Measurements from ENCODE around the gene C1QBP. TPM values are rescaled to one million over a fixed set of nuclear protein-coding genes. Genes with fewer than 3 reads are reported as not detected.
A peak's percentile ranks its signal among the peaks of the same experiment; 100 is the strongest.
"Not testable (repeated sequence)": the region's sequence is repeated elsewhere in the genome, so short reads cannot be mapped to it uniquely, and the experiment has no call there.

C1QBP gene
- total RNA-seq, 3 donors from 2014 or later = 663 to 755 (median 712) TPM

DNA sequence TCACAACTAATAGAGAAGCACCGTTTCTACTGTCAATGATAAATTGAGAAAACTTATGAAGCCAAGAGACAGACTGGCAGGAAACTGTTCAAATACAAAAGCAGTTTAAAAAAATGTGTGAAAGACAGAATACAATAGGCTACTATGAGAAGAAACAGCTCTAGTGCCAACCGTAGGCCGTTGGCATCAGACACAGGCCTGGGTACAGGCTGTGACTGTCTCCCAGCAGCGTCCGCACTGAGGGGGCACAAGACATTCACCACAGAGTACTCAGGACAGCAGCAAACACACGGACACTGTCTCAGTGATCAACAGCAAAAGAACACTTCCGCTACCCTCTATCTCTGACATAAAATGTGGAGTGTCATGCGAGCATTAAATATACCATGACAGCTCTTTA, 7.8 kb upstream of the C1QBP start:
- Mint-ChIP-seq H3K4me3 (no peak overlapping the region), H3K9me3 (no peaks in the 10 kb centered on the region), H3K4me1 (ENCODE audit: low read depth) (no peaks in the 10 kb centered on the region), H3K36me3 (ENCODE audit: insufficient read depth) (peaks cover 49% of the 10 kb centered on the region), H3K27me3 (ENCODE audit: low read depth) (no peaks in the 10 kb centered on the region)
- DNase-seq (no peak), ATAC-seq (no peak)

GRCh38 chr17:5444209-5444608, 5.3 kb upstream of the C1QBP start:
- H3K9me3 Mint-ChIP-seq = no peaks in the 10 kb centered on the region
- H3K4me1 Mint-ChIP-seq (ENCODE audit: low read depth) = peaks cover 5% of the 10 kb centered on the region
- no peaks in the 10 kb centered on the region for H3K27me3 Mint-ChIP-seq (ENCODE audit: low read depth)
- ATAC-seq (no peak), DNase-seq (no peak)
- peaks cover 30% of the 10 kb centered on the region for H3K36me3 Mint-ChIP-seq (ENCODE audit: insufficient read depth)
- no peak overlapping the region for H3K4me3 Mint-ChIP-seq

- Mint-ChIP-seq H3K4me3 (no peak overlapping the region), H3K27me3 (ENCODE audit: low read depth) (no peaks in the 10 kb centered on the region), H3K36me3 (ENCODE audit: insufficient read depth) (peaks cover 26% of the 10 kb centered on the region)
Measured at GRCh38 chr17:5443728-5444127, 4.8 kb upstream of the C1QBP start.

GRCh38 chr17:5439446-5439764, 450 bp upstream of the C1QBP start:
- Mint-ChIP-seq H3K4me1 (ENCODE audit: low read depth) (peaks cover 33% of the 10 kb centered on the region), H3K27me3 (ENCODE audit: low read depth) (no peaks in the 10 kb centered on the region), H3K9me3 (no peaks in the 10 kb centered on the region), H3K36me3 (ENCODE audit: insufficient read depth) (peaks cover 41% of the 10 kb centered on the region), H3K4me3 (peak overlapping the region; percentile 92)
- ATAC-seq (no peak), DNase-seq (no peak)

More at GRCh38 chr17:5443728-5444127, 4.8 kb upstream of the C1QBP start:
- Mint-ChIP-seq H3K4me1 (ENCODE audit: low read depth) (peaks cover 5% of the 10 kb centered on the region), H3K9me3 (no peaks in the 10 kb centered on the region)
- DNase-seq (no peak), ATAC-seq (no peak)

DNA sequence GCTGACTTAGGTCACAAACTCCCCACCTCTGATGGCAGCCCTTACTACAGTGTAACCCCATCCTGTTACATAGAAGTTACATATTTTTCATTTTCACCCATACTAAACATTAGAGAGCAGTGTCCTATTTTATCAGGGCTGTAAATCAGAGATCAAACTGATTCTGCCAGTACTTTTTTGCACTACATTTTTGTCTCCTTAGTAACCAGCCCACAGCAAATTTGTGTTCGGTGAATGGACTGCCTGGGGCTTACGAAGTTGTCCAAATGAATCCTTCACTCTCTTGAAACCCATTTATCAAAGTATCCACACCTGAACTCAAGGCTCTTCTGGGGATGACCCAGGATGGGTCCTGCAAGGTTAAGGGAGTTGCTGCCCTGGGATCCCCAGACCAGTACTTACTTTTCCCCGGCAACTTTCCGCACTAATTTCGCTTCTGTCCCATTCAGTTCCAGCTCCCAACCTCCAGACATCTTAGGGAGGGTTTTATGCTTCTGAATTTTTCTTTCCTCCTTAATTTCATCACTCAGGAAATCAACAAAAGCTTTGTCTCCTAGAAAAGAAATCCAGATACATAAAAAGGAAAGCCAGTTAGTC, 1.1 kb downstream of the C1QBP start:
- Mint-ChIP-seq H3K4me1 (ENCODE audit: low read depth) (peaks cover 33% of the 10 kb centered on the region), H3K27me3 (ENCODE audit: low read depth) (no peaks in the 10 kb centered on the region), H3K9me3 (no peaks in the 10 kb centered on the region), H3K36me3 (ENCODE audit: insufficient read depth) (peaks cover 46% of the 10 kb centered on the region), H3K4me3 (peak overlapping the region; percentile 92)
- ATAC-seq (no peak), DNase-seq (no peak)

- not testable (repeated sequence) for H3K27me3 Mint-ChIP-seq (ENCODE audit: low read depth); H3K9me3 Mint-ChIP-seq; DNase-seq; ATAC-seq
- peak overlapping the region; percentile 92 for H3K4me3 Mint-ChIP-seq
- peaks cover 33% of the 10 kb centered on the region for H3K4me1 Mint-ChIP-seq (ENCODE audit: low read depth)
- H3K36me3 Mint-ChIP-seq (ENCODE audit: insufficient read depth) = peaks cover 62% of the 10 kb centered on the region
Measured at GRCh38 chr17:5435781-5436315, 3.1 kb downstream of the C1QBP start.

- peaks cover 67% of the 10 kb centered on the region for H3K36me3 Mint-ChIP-seq (ENCODE audit: insufficient read depth)
- H3K4me1 Mint-ChIP-seq (ENCODE audit: low read depth) = peaks cover 33% of the 10 kb centered on the region
Measured at GRCh38 chr17:5434984-5435383, 4.0 kb downstream of the C1QBP start.

DNA sequence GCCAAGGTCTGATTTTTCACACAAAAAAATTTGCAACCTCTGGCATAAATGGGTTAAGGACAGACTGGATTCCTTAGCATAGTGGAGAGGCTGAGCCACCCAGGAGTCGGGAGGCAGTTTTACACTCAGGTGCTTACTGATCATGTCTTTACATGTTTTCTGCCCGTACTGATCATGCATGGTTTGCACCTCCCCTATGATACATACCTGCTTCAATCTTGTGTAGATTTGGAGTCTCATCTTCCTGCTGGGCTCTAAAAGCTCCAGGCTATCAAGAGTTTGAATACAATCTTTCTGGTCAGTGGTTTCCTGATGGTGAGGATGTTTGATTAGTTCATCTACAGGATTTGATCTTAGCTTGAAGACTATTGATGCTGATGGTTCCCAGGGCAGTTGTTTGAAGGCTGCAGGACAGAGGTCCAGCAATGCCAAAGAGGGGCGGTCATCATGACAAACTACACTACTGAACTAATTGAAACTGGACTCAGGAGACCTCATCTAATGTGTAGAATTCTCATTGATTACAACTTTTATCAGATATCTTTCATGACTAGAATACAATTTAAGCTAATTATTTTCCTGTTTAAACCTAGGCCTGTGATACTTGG, 6.9 kb downstream of the C1QBP start:
- ATAC-seq (no peak), DNase-seq (no peak)
- H3K4me3 Mint-ChIP-seq = no peak overlapping the region
- no peaks in the 10 kb centered on the region for H3K9me3 Mint-ChIP-seq
- H3K4me1 Mint-ChIP-seq (ENCODE audit: low read depth) = peaks cover 20% of the 10 kb centered on the region
- no peaks in the 10 kb centered on the region for H3K27me3 Mint-ChIP-seq (ENCODE audit: low read depth)
- peaks cover 64% of the 10 kb centered on the region for H3K36me3 Mint-ChIP-seq (ENCODE audit: insufficient read depth)

More at GRCh38 chr17:5434984-5435383, 4.0 kb downstream of the C1QBP start:
- no peaks in the 10 kb centered on the region for H3K27me3 Mint-ChIP-seq (ENCODE audit: low read depth)
- no peak for DNase-seq
- no peaks in the 10 kb centered on the region for H3K9me3 Mint-ChIP-seq
- peak overlapping the region; percentile 29 for H3K4me3 Mint-ChIP-seq
- no peak for ATAC-seq

- not testable (repeated sequence) for ATAC-seq; H3K9me3 Mint-ChIP-seq; DNase-seq; H3K4me3 Mint-ChIP-seq; H3K27me3 Mint-ChIP-seq (ENCODE audit: low read depth)
- peaks cover 12% of the 10 kb centered on the region for H3K4me1 Mint-ChIP-seq (ENCODE audit: low read depth)
- peaks cover 58% of the 10 kb centered on the region for H3K36me3 Mint-ChIP-seq (ENCODE audit: insufficient read depth)
Measured at GRCh38 chr17:5431234-5431633, 7.7 kb downstream of the C1QBP start.

- ATAC-seq (peak in 1 of 2 donors; percentile 31), DNase-seq (no peak)
- no peaks in the 10 kb centered on the region for H3K27me3 Mint-ChIP-seq (ENCODE audit: low read depth)
- H3K4me3 Mint-ChIP-seq = no peak overlapping the region
- peaks cover 62% of the 10 kb centered on the region for H3K36me3 Mint-ChIP-seq (ENCODE audit: insufficient read depth)
- H3K9me3 Mint-ChIP-seq = no peaks in the 10 kb centered on the region
- H3K4me1 Mint-ChIP-seq (ENCODE audit: low read depth) = peaks cover 7% of the 10 kb centered on the region
Measured at GRCh38 chr17:5430413-5430999, 8.4 kb downstream of the C1QBP start.

- Mint-ChIP-seq H3K4me1 (ENCODE audit: low read depth) (peaks cover 4% of the 10 kb centered on the region), H3K27me3 (ENCODE audit: low read depth) (no peaks in the 10 kb centered on the region), H3K4me3 (no peak overlapping the region), H3K9me3 (no peaks in the 10 kb centered on the region), H3K36me3 (ENCODE audit: insufficient read depth) (peaks cover 59% of the 10 kb centered on the region)
- ATAC-seq (no peak), DNase-seq (no peak)
Measured at GRCh38 chr17:5429191-5429887, 9.6 kb downstream of the C1QBP start.

DNA sequence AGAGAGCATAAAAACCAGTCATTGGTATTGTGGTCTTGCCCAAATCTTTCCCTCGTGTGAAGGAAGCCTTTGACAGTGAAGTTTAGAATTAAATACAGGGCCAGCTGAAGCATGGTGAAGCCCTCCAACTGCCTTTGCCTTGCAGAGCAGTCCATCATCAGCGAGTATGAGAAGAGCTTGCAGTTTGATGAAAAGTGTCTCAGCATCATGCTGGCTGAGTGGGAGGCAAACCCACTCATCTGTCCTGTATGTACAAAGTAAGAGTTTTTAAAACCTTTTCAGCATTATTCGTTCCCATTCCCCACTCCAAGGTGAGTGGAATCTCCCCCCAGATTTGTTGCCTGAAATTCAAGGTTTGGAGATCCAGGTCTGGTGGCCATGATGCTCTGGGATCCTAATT, 13.1 kb downstream of the C1QBP start:
- H3K27me3 Mint-ChIP-seq (ENCODE audit: low read depth) = no peaks in the 10 kb centered on the region

GRCh38 chr17:5424909-5425308, 14.0 kb downstream of the C1QBP start:
- Mint-ChIP-seq H3K9me3 (no peaks in the 10 kb centered on the region), H3K27me3 (ENCODE audit: low read depth) (no peaks in the 10 kb centered on the region), H3K4me1 (ENCODE audit: low read depth) (peaks cover 32% of the 10 kb centered on the region), H3K4me3 (no peak overlapping the region), H3K36me3 (ENCODE audit: insufficient read depth) (peaks cover 32% of the 10 kb centered on the region)
- ATAC-seq = no peak
- no peak for DNase-seq

More for the DNA sequence above, 13.1 kb downstream of the C1QBP start:
- peaks cover 37% of the 10 kb centered on the region for H3K36me3 Mint-ChIP-seq (ENCODE audit: insufficient read depth)
- ATAC-seq (no peak), DNase-seq (no peak)
- H3K4me1 Mint-ChIP-seq (ENCODE audit: low read depth) = peaks cover 26% of the 10 kb centered on the region
- no peaks in the 10 kb centered on the region for H3K9me3 Mint-ChIP-seq
- no peak overlapping the region for H3K4me3 Mint-ChIP-seq

- DNase-seq = no peak
- Mint-ChIP-seq H3K4me1 (ENCODE audit: low read depth) (peaks cover 39% of the 10 kb centered on the region), H3K9me3 (no peaks in the 10 kb centered on the region), H3K4me3 (no peak overlapping the region), H3K36me3 (ENCODE audit: insufficient read depth) (peaks cover 23% of the 10 kb centered on the region), H3K27me3 (ENCODE audit: low read depth) (no peaks in the 10 kb centered on the region)
- ATAC-seq = no peak
Measured at GRCh38 chr17:5422505-5422904, 16.4 kb downstream of the C1QBP start.

Data from activated T-cell treated with anti-CD3 and anti-CD28 coated beads, Interleukin-2, amount 50 U/mL, for 4 hours (primary cell).